HCT116 (cell line): ENCODE measurements around the gene LRRC51. TPM values are rescaled to one million over a fixed set of nuclear protein-coding genes. Genes with fewer than 3 reads are reported as not detected.

ENCODE experiments used
- ATAC-seq: fragments of 200-7000 bp; cut with Tn5 transposase; 2 replicates; pipeline ENCODE4 v1.9.1; 2020; ENCODE audit warnings: mild to moderate bottlenecking, moderate library complexity
- BruUV-seq: library from RNA; stranded (reverse); fragments of 400-500 nt; replicated peaks from 2 replicates; lab custom pipeline; 2021; lab: Mats Ljungman, UMichigan
- CTCF ChIA-PET: fragments of 300-600 bp; sonication (Branson Sonifier 250); formaldehyde crosslinking; loops from one replicate; lab custom pipeline; 2021; ENCODE audit warnings: antibody characterized with exemption; lab: Charles Lee
- POLR2A ChIA-PET: fragments of 300-600, 350-600 bp; sonication (Branson Sonifier 250); formaldehyde crosslinking; loops from one replicate; lab custom pipeline; 2021; ENCODE audit warnings: antibody characterized with exemption; lab: Charles Lee
- RAD21 ChIA-PET, 2 experiments: fragments of 300-600 bp; sonication (Branson Sonifier 250); formaldehyde crosslinking; loops; one replicate each; lab custom pipeline; 2023; ENCODE audit warnings: low total read pairs in 2 of 2; ENCODE audit not compliant: uncharacterized antibody in 2 of 2, unreplicated experiment in 2 of 2, low non-redundant PET in 1 of 2; lab: Charles Lee
- DNase-seq: peaks from one replicate; pipeline ENCODE4 v3.0.0-alpha.2; 2010; ENCODE audit warnings: low read depth, low spot score
- H2AFZ ChIP-seq: fragments of 200-600 bp; shearing (Covaris generic), sonication (generic); 2 replicates; pipeline ENCODE4 v1.6.1; 2017; ENCODE audit warnings: low read depth, mixed run types, mixed read lengths, antibody characterized with exemption, low read length; ENCODE audit not compliant: poor library complexity, severe bottlenecking
- H3K27ac ChIP-seq: 2 replicates; pipeline ENCODE4 v1.5.1; 2012; ENCODE audit warnings: low read depth, low read length
- H3K27me3 ChIP-seq: fragments of 200-600 bp; sonication (generic); 2 replicates; pipeline ENCODE4 v1.6.1; 2016; ENCODE audit warnings: mixed run types, low read length, mixed read lengths; ENCODE audit not compliant: insufficient read depth
- H3K36me3 ChIP-seq, 2 experiments: fragments of 200-500 bp in 1 of 2; fragments of 200-600 bp in 1 of 2; sonication (Bioruptor generic) in 1 of 2; sonication (generic) in 1 of 2; 2 replicates each; pipeline versions ENCODE4 v1.5.1 to v1.6.1; 2014 to 2016; ENCODE audit warnings: low read length in 2 of 2, inconsistent platforms in 1 of 2, mixed read lengths in 1 of 2, mixed run types in 1 of 2; ENCODE audit not compliant: insufficient read depth in 2 of 2, control insufficient read depth in 1 of 2
- H3K4me1 ChIP-seq, 2 experiments: fragments of 200-600 bp in 1 of 2; sonication (generic) in 1 of 2; 2 replicates each; pipeline versions ENCODE4 v1.5.1 to v1.6.1; 2012 to 2017; ENCODE audit warnings: low read length in 2 of 2, inconsistent platforms in 1 of 2, mild to moderate bottlenecking in 1 of 2, mixed read lengths in 1 of 2, mixed run types in 1 of 2, moderate library complexity in 1 of 2; ENCODE audit not compliant: insufficient read depth in 2 of 2, control insufficient read depth in 1 of 2
- H3K4me2 ChIP-seq: fragments of 200-600 bp; sonication (generic); 2 replicates; pipeline ENCODE4 v1.6.1; 2017; ENCODE audit warnings: mixed run types, low read length, mixed read lengths
- H3K4me3 ChIP-seq, 2 experiments: fragments of 200-600 bp in 1 of 2; sonication (generic) in 1 of 2; replicated peaks in 1 of 2; 2 replicates each; pipeline ENCODE4 v1.5.1; 2011 to 2016; ENCODE audit warnings: low read length in 2 of 2, control low read depth in 1 of 2, low read depth in 1 of 2, mild to moderate bottlenecking in 1 of 2, mixed read lengths in 1 of 2, mixed run types in 1 of 2
- H3K79me2 ChIP-seq: fragments of 200-600 bp; sonication (generic); 2 replicates; pipeline ENCODE4 v1.6.1; 2017; ENCODE audit warnings: mild to moderate bottlenecking, mixed run types, low read length, moderate library complexity, mixed read lengths; ENCODE audit not compliant: insufficient read depth
- H3K9ac ChIP-seq: fragments of 200-600 bp; sonication (generic); 2 replicates; pipeline ENCODE4 v1.6.1; 2016; ENCODE audit warnings: low read length, mixed read lengths
- H3K9me2 ChIP-seq: fragments of 200-600 bp; sonication (generic), shearing (Covaris generic); 2 replicates; pipeline ENCODE4 v1.6.1; 2017; ENCODE audit warnings: mixed run types, mild to moderate bottlenecking, moderate library complexity; ENCODE audit not compliant: insufficient read depth
- H3K9me3 ChIP-seq, 2 experiments: fragments of 200-500 bp in 1 of 2; fragments of 200-600 bp in 1 of 2; sonication (Bioruptor generic) in 1 of 2; sonication (generic) in 1 of 2; 2 replicates each; pipeline ENCODE4 v1.6.1; 2014 to 2017; ENCODE audit warnings: low read length in 2 of 2, mixed read lengths in 2 of 2, inconsistent platforms in 1 of 2, low read depth in 1 of 2, mild to moderate bottlenecking in 1 of 2, mixed run types in 1 of 2, moderate library complexity in 1 of 2; ENCODE audit not compliant: control insufficient read depth in 1 of 2, insufficient read depth in 1 of 2
- H4K20me1 ChIP-seq: fragments of 200-600 bp; sonication (generic), shearing (Covaris generic); 2 replicates; pipeline ENCODE4 v1.6.1; 2017; ENCODE audit warnings: mixed run types, mild to moderate bottlenecking, moderate library complexity; ENCODE audit not compliant: insufficient read depth
- CBX3 ChIP-seq: IDR thresholded peaks from 2 replicates; pipeline ENCODE4 v1.6.1; 2012; ENCODE audit warnings: low read depth
- CEBPB ChIP-seq: IDR thresholded peaks from 2 replicates; pipeline ENCODE4 v1.6.1; 2012; ENCODE audit warnings: low read depth
- ELF1 ChIP-seq: IDR thresholded peaks from 2 replicates; pipeline ENCODE4 v1.6.1; 2012; ENCODE audit warnings: low read depth, borderline replicate concordance
- EZH2 ChIP-seq: fragments of 200-600 bp; sonication (generic); IDR thresholded peaks from 2 replicates; pipeline ENCODE4 v1.6.1; 2017; ENCODE audit warnings: antibody characterized with exemption, mixed run types
- JUND ChIP-seq: IDR thresholded peaks from 2 replicates; pipeline ENCODE4 v1.6.1; 2012
- POLR2A ChIP-seq: IDR thresholded peaks from 2 replicates; pipeline ENCODE4 v1.7.0; 2011; ENCODE audit warnings: borderline replicate concordance; ENCODE audit not compliant: insufficient read depth, insufficient read length; ENCODE audit errors: extremely low read depth
- POLR2AphosphoS5 ChIP-seq: IDR thresholded peaks from 2 replicates; pipeline ENCODE4 v1.6.1; 2011; ENCODE audit warnings: mild to moderate bottlenecking, low read depth, low read length, moderate library complexity
- SIN3A ChIP-seq: IDR thresholded peaks from 2 replicates; pipeline ENCODE4 v1.6.1; 2012; ENCODE audit warnings: low read depth
- SP1 ChIP-seq: IDR thresholded peaks from 2 replicates; pipeline ENCODE4 v1.6.1; 2012; ENCODE audit warnings: low read depth
- TCF7L2 ChIP-seq: IDR thresholded peaks from 2 replicates; pipeline ENCODE4 v1.7.0; 2011; ENCODE audit warnings: borderline replicate concordance, inconsistent platforms; ENCODE audit not compliant: insufficient read depth, insufficient read length; ENCODE audit errors: extremely low read depth
- ZFX ChIP-seq: fragments of 450-650 bp; IDR thresholded peaks from 2 replicates; pipeline ENCODE4 v1.6.1; 2017
- ZNF274 ChIP-seq: fragments of 200-500 bp; sonication (Bioruptor generic); IDR thresholded peaks from 2 replicates; pipeline ENCODE4 v1.6.1; 2014; ENCODE audit warnings: mild to moderate bottlenecking, low read depth, low read length, inconsistent platforms
- intact Hi-C: fragments of 100-400 bp; cut with micrococcal nuclease; formaldehyde crosslinking; loops from 2 replicates; pipeline ENCODE4 v1.10.0; 2022
- total RNA-seq: library from RNA; stranded (reverse); gene quantifications from one replicate; pipeline ENCODE4 v1.2.1, GENCODE V29; 2021; ENCODE audit not compliant: unreplicated experiment
- TF ChIP-seq, protein P1 (sequence below): IDR thresholded peaks from 2 replicates; pipeline ENCODE4 v1.6.1; 2011; ENCODE audit warnings: mild to moderate bottlenecking, low read length, moderate library complexity; ENCODE audit not compliant: insufficient replicate concordance; ENCODE audit errors: extremely low read depth
- TF ChIP-seq, protein P2 (sequence below): IDR thresholded peaks from 2 replicates; pipeline ENCODE4 v1.6.1; 2012
- TF ChIP-seq, protein P3 (sequence below), 3 experiments: fragments of 200-600 bp in 1 of 3; sonication (generic) in 1 of 3; IDR thresholded peaks in 2 of 3; conservative IDR thresholded peaks in 1 of 3; 2 replicates each; pipeline ENCODE4 v1.5.1; 2012 to 2017; ENCODE audit warnings: low read depth in 2 of 3, low read length in 2 of 3, antibody characterized with exemption in 1 of 3, borderline replicate concordance in 1 of 3, control low read depth in 1 of 3, mild to moderate bottlenecking in 1 of 3, mixed read lengths in 1 of 3, mixed run types in 1 of 3, moderate library complexity in 1 of 3; ENCODE audit not compliant: insufficient read depth in 1 of 3
- TF ChIP-seq, protein P4 (sequence below): IDR thresholded peaks from 2 replicates; pipeline ENCODE4 v1.6.1; 2012

LRRC51 gene
- total RNA-seq, 1 experiment from 2014 or later = 10.8 TPM

DNA sequence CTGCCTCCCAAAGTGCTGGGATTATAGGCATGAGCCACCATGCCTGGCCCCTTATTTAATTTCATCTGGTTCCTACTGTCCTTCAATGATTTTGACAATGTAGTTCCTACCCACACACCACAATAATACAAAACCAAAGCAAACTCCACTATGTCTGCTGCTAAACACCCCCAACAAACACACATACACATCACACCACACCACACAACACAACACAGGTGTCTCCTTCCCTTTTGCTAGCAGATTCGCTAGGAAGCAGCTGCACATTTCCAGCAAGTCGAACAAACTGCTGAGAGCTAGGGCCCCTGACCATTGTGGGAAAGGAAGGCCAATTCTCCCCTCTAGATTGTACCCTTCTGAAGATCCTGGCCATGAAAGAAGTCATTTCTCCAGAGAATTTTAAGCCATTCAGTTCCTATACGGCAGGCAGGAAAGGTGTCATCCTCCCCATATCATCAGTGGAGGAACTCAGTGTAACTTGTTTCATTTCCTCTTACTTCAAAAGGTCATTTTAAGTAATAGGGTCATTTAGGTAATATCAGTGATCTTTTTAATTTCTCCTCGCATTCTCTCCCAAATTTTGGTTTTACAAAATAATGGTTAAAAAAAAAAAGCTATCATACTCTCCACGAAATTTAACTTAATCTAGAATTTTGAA is 18.8 kb upstream of the LRRC51 start:
- ChIA-PET RAD21 (no interaction called here), CTCF (no interaction called here), POLR2A (no interaction called here)
- Histone ChIP-seq H3K9me3 (no peaks in the 10 kb centered on the region), H3K9ac (no peak overlapping the region), H3K9me2 (no peaks in the 10 kb centered on the region), H3K4me3 (no peak overlapping the region), H3K27ac (no peak overlapping the region), H3K27me3 (no peaks in the 10 kb centered on the region), H2AFZ (no peak overlapping the region), H3K79me2 (peaks cover 70% of the 10 kb centered on the region), H3K4me1 (no peaks in the 10 kb centered on the region), H3K36me3 (no peaks in the 10 kb centered on the region; a peak in 1 of 4 replicates), H4K20me1 (no peaks in the 10 kb centered on the region)
- ATAC-seq = no peak
- no TSS peak for BruUV-seq
- intact Hi-C loops = no loop called here
- TF ChIP-seq CEBPB (no peak), ZNF274 (no peak), TCF7L2 (no peak), POLR2A (no peak), ELF1 (no peak), POLR2AphosphoS5 (no peak), SP1 (no peak), ZFX (no peak), EZH2 (no peak), CBX3 (no peak), SIN3A (no peak), JUND (no peak)
- TF ChIP-seq, protein P1, sequence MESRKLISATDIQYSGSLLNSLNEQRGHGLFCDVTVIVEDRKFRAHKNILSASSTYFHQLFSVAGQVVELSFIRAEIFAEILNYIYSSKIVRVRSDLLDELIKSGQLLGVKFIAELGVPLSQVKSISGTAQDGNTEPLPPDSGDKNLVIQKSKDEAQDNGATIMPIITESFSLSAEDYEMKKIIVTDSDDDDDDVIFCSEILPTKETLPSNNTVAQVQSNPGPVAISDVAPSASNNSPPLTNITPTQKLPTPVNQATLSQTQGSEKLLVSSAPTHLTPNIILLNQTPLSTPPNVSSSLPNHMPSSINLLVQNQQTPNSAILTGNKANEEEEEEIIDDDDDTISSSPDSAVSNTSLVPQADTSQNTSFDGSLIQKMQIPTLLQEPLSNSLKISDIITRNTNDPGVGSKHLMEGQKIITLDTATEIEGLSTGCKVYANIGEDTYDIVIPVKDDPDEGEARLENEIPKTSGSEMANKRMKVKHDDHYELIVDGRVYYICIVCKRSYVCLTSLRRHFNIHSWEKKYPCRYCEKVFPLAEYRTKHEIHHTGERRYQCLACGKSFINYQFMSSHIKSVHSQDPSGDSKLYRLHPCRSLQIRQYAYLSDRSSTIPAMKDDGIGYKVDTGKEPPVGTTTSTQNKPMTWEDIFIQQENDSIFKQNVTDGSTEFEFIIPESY = no peak
- TF ChIP-seq, protein P2, sequence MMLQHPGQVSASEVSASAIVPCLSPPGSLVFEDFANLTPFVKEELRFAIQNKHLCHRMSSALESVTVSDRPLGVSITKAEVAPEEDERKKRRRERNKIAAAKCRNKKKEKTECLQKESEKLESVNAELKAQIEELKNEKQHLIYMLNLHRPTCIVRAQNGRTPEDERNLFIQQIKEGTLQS = no peak
- TF ChIP-seq, protein P3, sequence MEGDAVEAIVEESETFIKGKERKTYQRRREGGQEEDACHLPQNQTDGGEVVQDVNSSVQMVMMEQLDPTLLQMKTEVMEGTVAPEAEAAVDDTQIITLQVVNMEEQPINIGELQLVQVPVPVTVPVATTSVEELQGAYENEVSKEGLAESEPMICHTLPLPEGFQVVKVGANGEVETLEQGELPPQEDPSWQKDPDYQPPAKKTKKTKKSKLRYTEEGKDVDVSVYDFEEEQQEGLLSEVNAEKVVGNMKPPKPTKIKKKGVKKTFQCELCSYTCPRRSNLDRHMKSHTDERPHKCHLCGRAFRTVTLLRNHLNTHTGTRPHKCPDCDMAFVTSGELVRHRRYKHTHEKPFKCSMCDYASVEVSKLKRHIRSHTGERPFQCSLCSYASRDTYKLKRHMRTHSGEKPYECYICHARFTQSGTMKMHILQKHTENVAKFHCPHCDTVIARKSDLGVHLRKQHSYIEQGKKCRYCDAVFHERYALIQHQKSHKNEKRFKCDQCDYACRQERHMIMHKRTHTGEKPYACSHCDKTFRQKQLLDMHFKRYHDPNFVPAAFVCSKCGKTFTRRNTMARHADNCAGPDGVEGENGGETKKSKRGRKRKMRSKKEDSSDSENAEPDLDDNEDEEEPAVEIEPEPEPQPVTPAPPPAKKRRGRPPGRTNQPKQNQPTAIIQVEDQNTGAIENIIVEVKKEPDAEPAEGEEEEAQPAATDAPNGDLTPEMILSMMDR (IDR thresholded peaks at IDR 0.05 in 2 of 3, conservative IDR thresholded peaks at IDR 0.05 in 1 of 3; ENCODE audit: borderline replicate concordance in 1 of 3, insufficient read depth in 1 of 3, low read depth in 2 of 3, low read length in 2 of 3) = no peak
- TF ChIP-seq, protein P4, sequence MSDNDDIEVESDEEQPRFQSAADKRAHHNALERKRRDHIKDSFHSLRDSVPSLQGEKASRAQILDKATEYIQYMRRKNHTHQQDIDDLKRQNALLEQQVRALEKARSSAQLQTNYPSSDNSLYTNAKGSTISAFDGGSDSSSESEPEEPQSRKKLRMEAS = no peak
- TF ChIP-seq, all 23 proteins: peak for 0
- no peak overlapping the region for H3K4me2 ChIP-seq
- no peak for DNase-seq
